IMR-90 (cell line): ENCODE data around the gene TMEM130. TPM values are rescaled to one million over a fixed set of nuclear protein-coding genes. Genes with fewer than 3 reads are reported as not detected.

Experiments
- ATAC-seq: fragments of 200-7000 bp; cut with Tn5 transposase; 2 replicates; pipeline ENCODE4 v1.9.1; 2020; ENCODE audit warnings: low read depth, mild to moderate bottlenecking, moderate library complexity
- BruUV-seq: library from RNA; stranded (reverse); fragments of 400-500 nt; replicated peaks from 2 replicates; lab custom pipeline; 2021; lab: Mats Ljungman, UMichigan
- CTCF ChIA-PET: fragments of 300-600 bp; formaldehyde crosslinking; extraction: SDS; loops from one replicate; lab custom pipeline; 2021; ENCODE audit warnings: antibody characterized with exemption; lab: Yijun Ruan, JAX
- POLR2A ChIA-PET: fragments of 300-600 bp; sonication (Branson Sonifier 250); formaldehyde crosslinking; loops from one replicate; lab custom pipeline; 2022; ENCODE audit warnings: antibody characterized with exemption; ENCODE audit not compliant: unreplicated experiment; lab: Charles Lee
- DNase-seq: peaks from one replicate; pipeline ENCODE4 v3.0.0; 2013
- H2AFZ ChIP-seq: replicated peaks from 2 replicates; pipeline ENCODE3; 2013; ENCODE audit warnings: low read length, mild to moderate bottlenecking; ENCODE audit not compliant: poor library complexity
- H2AK5ac ChIP-seq: 2 replicates; pipeline ENCODE4 v1.6.1; 2013; ENCODE audit warnings: low read depth, low read length, inconsistent platforms
- H2AK9ac ChIP-seq: replicated peaks from 2 replicates; pipeline ENCODE3; 2013; ENCODE audit warnings: mild to moderate bottlenecking, low read depth, low read length, moderate library complexity; ENCODE audit not compliant: poor library complexity
- H2BK120ac ChIP-seq: 2 replicates; pipeline ENCODE4 v1.6.1; 2013; ENCODE audit warnings: low read depth, low read length, inconsistent platforms
- H2BK15ac ChIP-seq: 3 replicates; pipeline ENCODE4 v1.6.1; 2013; ENCODE audit warnings: low read depth, low read length, inconsistent platforms
- H2BK20ac ChIP-seq: 2 replicates; pipeline ENCODE4 v1.6.1; 2013; ENCODE audit warnings: low read depth, mild to moderate bottlenecking, inconsistent platforms, low read length, moderate library complexity
- H2BK5ac ChIP-seq: 2 replicates; pipeline ENCODE4 v1.6.1; 2013; ENCODE audit warnings: mild to moderate bottlenecking, low read depth, low read length, inconsistent platforms; ENCODE audit not compliant: poor library complexity, severe bottlenecking
- H3K14ac ChIP-seq: replicated peaks from 2 replicates; pipeline ENCODE4 v1.6.1; 2013; ENCODE audit warnings: low read depth, low read length, inconsistent platforms
- H3K18ac ChIP-seq: 2 replicates; pipeline ENCODE4 v1.6.1; 2013; ENCODE audit warnings: low read depth, low read length, control low read depth
- H3K23ac ChIP-seq: 2 replicates; pipeline ENCODE4 v1.6.1; 2013; ENCODE audit warnings: low read depth, low read length, inconsistent platforms
- H3K27ac ChIP-seq: 2 replicates; pipeline ENCODE4 v1.5.1; 2013; ENCODE audit warnings: mild to moderate bottlenecking, control low read depth, low read length; ENCODE audit not compliant: insufficient read depth
- H3K27me3 ChIP-seq: 2 replicates; pipeline ENCODE4 v1.6.1; 2013; ENCODE audit warnings: low read length; ENCODE audit not compliant: control insufficient read depth, insufficient read depth
- H3K36me3 ChIP-seq: 2 replicates; pipeline ENCODE4 v1.6.1; 2013; ENCODE audit warnings: low read length, mixed read lengths; ENCODE audit not compliant: control insufficient read depth, insufficient read depth
- H3K4ac ChIP-seq: 2 replicates; pipeline ENCODE4 v1.6.1; 2013; ENCODE audit warnings: low read depth, low read length, inconsistent platforms
- H3K4me1 ChIP-seq: 2 replicates; pipeline ENCODE4 v1.6.1; 2013; ENCODE audit warnings: low read length, mixed read lengths; ENCODE audit not compliant: control insufficient read depth, insufficient read depth
- H3K4me2 ChIP-seq: 2 replicates; pipeline ENCODE4 v1.6.1; 2013; ENCODE audit warnings: low read depth, mild to moderate bottlenecking, control low read depth, low read length, moderate library complexity
- H3K4me3 ChIP-seq: 2 replicates; pipeline ENCODE4 v1.5.1; 2013; ENCODE audit warnings: low read depth, mild to moderate bottlenecking, control low read depth, low read length, moderate library complexity; ENCODE audit not compliant: insufficient read depth
- H3K56ac ChIP-seq: 2 replicates; pipeline ENCODE4 v1.6.1; 2013; ENCODE audit warnings: low read length, inconsistent platforms; ENCODE audit not compliant: insufficient read depth; ENCODE audit errors: extremely low read depth
- H3K79me1 ChIP-seq, 2 experiments: 2 replicates each; pipeline ENCODE4 v1.6.1; 2013; ENCODE audit warnings: low read length in 2 of 2, inconsistent platforms in 1 of 2, low read depth in 1 of 2
- H3K9ac ChIP-seq: 2 replicates; pipeline ENCODE4 v1.6.1; 2013; ENCODE audit warnings: low read depth, low read length, control low read depth
- H3K9me1 ChIP-seq: 2 replicates; pipeline ENCODE4 v1.6.1; 2013; ENCODE audit warnings: low read length, inconsistent platforms; ENCODE audit not compliant: insufficient read depth
- H3K9me3 ChIP-seq: 2 replicates; pipeline ENCODE4 v1.6.1; 2013; ENCODE audit warnings: low read length; ENCODE audit not compliant: control insufficient read depth, insufficient read depth
- H4K20me1 ChIP-seq: 2 replicates; pipeline ENCODE4 v1.6.1; 2013; ENCODE audit warnings: low read length, inconsistent platforms; ENCODE audit not compliant: insufficient read depth
- H4K5ac ChIP-seq: 2 replicates; pipeline ENCODE4 v1.6.1; 2013; ENCODE audit warnings: mild to moderate bottlenecking, low read depth, low read length, control low read depth
- H4K8ac ChIP-seq, 2 experiments: 2 replicates each; pipeline ENCODE4 v1.6.1; 2013; ENCODE audit warnings: low read depth in 2 of 2, low read length in 2 of 2, control low read depth in 1 of 2, inconsistent platforms in 1 of 2
- H4K91ac ChIP-seq: 2 replicates; pipeline ENCODE4 v1.6.1; 2013; ENCODE audit warnings: low read depth, low read length, inconsistent platforms; ENCODE audit not compliant: insufficient read depth
- BHLHE40 ChIP-seq: fragments of 150-350 bp; IDR thresholded peaks from 2 replicates; pipeline ENCODE4 v1.6.1; 2016; ENCODE audit warnings: mild to moderate bottlenecking, low read depth, low read length
- CEBPB ChIP-seq: IDR thresholded peaks from 2 replicates; pipeline ENCODE4 v1.6.1; 2012; ENCODE audit warnings: low read depth, low read length, improper control_type of control experiment
- CHD1 ChIP-seq: IDR thresholded peaks from 2 replicates; pipeline ENCODE4 v1.6.1; 2012; ENCODE audit warnings: low read depth, low read length, improper control_type of control experiment
- CTCF ChIP-seq: conservative IDR thresholded peaks from 2 replicates; pipeline ENCODE4 v1.5.1; 2012; ENCODE audit warnings: mild to moderate bottlenecking, low read depth, low read length, improper control_type of control experiment
- ELK1 ChIP-seq: fragments of 150-350 bp; IDR thresholded peaks from 2 replicates; pipeline ENCODE4 v1.6.1; 2016; ENCODE audit warnings: low read depth, mild to moderate bottlenecking, low read length, moderate library complexity, borderline replicate concordance
- FOS ChIP-seq: fragments of 150-350 bp; IDR thresholded peaks from 2 replicates; pipeline ENCODE4 v1.6.1; 2016; ENCODE audit warnings: low read depth, low read length
- MAFK ChIP-seq: IDR thresholded peaks from 2 replicates; pipeline ENCODE4 v1.6.1; 2012; ENCODE audit warnings: low read depth, low read length, improper control_type of control experiment
- MAZ ChIP-seq: IDR thresholded peaks from 2 replicates; pipeline ENCODE4 v1.6.1; 2012; ENCODE audit warnings: low read depth, mild to moderate bottlenecking, low read length, improper control_type of control experiment, moderate library complexity, borderline replicate concordance
- MXI1 ChIP-seq: IDR thresholded peaks from 2 replicates; pipeline ENCODE4 v1.6.1; 2012; ENCODE audit warnings: low read depth, mild to moderate bottlenecking, low read length, moderate library complexity, borderline replicate concordance
- NFE2L2 ChIP-seq: fragments of 150-350 bp; IDR thresholded peaks from 2 replicates; pipeline ENCODE4 v1.6.1; 2016; ENCODE audit warnings: low read depth, mild to moderate bottlenecking, low read length
- POLR2A ChIP-seq: IDR thresholded peaks from 2 replicates; pipeline ENCODE4 v1.6.1; 2012; ENCODE audit warnings: mild to moderate bottlenecking, low read depth, low read length
- RAD21 ChIP-seq: IDR thresholded peaks from 2 replicates; pipeline ENCODE4 v1.6.1; 2012; ENCODE audit warnings: low read length, improper control_type of control experiment
- RCOR1 ChIP-seq: IDR thresholded peaks from 2 replicates; pipeline ENCODE4 v1.6.1; 2012; ENCODE audit warnings: mild to moderate bottlenecking, low read length, improper control_type of control experiment; ENCODE audit not compliant: insufficient replicate concordance
- RFX5 ChIP-seq: IDR thresholded peaks from 2 replicates; pipeline ENCODE4 v1.8.0; 2012; ENCODE audit warnings: low read depth, mild to moderate bottlenecking, low read length, moderate library complexity
- SMC3 ChIP-seq: fragments of 150-350 bp; IDR thresholded peaks from 2 replicates; pipeline ENCODE4 v1.6.1; 2016; ENCODE audit warnings: low read depth, mild to moderate bottlenecking, antibody characterized with exemption, low read length, moderate library complexity
- USF2 ChIP-seq: fragments of 150-350 bp; IDR thresholded peaks from 2 replicates; pipeline ENCODE4 v1.6.1; 2017; ENCODE audit warnings: mild to moderate bottlenecking, antibody characterized with exemption, low read length, low read depth
- WGBS, 2 experiments: methylation state at CpG; one replicate each; pipeline versions ENCODE4 v1.1.5 to v1.1.7; 2013; ENCODE audit warnings: missing lambda C conversion rate in 2 of 2; ENCODE audit not compliant: insufficient read length in 1 of 2; ENCODE audit errors: extremely low coverage in 2 of 2; 5-methylcytosine and 5-hydroxymethylcytosine counted together
- dilution Hi-C: fragments of 300-500 bp; cut with HindIII; formaldehyde crosslinking; loops from one replicate; pipeline ENCODE4 v1.14.3; 2018; ENCODE audit warnings: low sequenced_read_pairs; ENCODE audit not compliant: unreplicated experiment
- in situ Hi-C: fragments of 300-500 bp; cut with MboI; formaldehyde crosslinking; loops from 3 replicates; pipeline ENCODE4 v1.14.3; 2019; ENCODE audit warnings: low sequenced_read_pairs, inconsistent platforms, mixed read lengths
- intact Hi-C: fragments of 100-400 bp; cut with micrococcal nuclease; formaldehyde crosslinking; loops from 2 replicates; pipeline ENCODE4 v1.10.0; 2022
- polyA plus RNA-seq, 3 experiments: library from polyadenylated mRNA; depleted of rRNA; stranded (reverse); fragments of >200 nt; gene quantifications; 2 replicates each; pipeline ENCODE4 v1.2.3, GENCODE V29; 2012; ENCODE audit warnings: low replicate concordance in 1 of 3
- total RNA-seq: library from RNA; depleted of rRNA; stranded (reverse); fragments of >200 nt; gene quantifications from 2 replicates; pipeline ENCODE4 v1.2.3, GENCODE V29; 2012

TMEM130 gene
- total and polyA plus RNA-seq, 2 of the 4 experiments (the other 2 are of a cell fraction), result 1.1 to 14.8 TPM

GRCh38 chr7:98852826-98853225 is 17.0 kb downstream of the TMEM130 start:
- POLR2A ChIA-PET, result no interaction called here
- peak; percentile 54 for DNase-seq
- H3K27me3 ChIP-seq, result no peaks in the 10 kb centered on the region
- H3K4me1 ChIP-seq, result peaks cover 15% of the 10 kb centered on the region
- no peaks in the 10 kb centered on the region for H3K79me1 ChIP-seq
- H3K36me3 ChIP-seq, result peaks cover 4% of the 10 kb centered on the region; the same call in 1 of the 2 replicates
- no peak overlapping the region for H3K4me3 ChIP-seq
- H3K23ac ChIP-seq, result peak overlapping the region; percentile 53; the same call in 1 of the 2 replicates
- ATAC-seq, result peak; percentile 50
- H2AK5ac ChIP-seq, result peak overlapping the region; percentile 83
- H3K9ac ChIP-seq, result 0 out of 2 replicates have a peak overlapping the region, but pooled peaks have one; percentile 34
- TF ChIP-seq CEBPB, result no peak
- TF ChIP-seq RAD21, result no peak
- no peak for TF ChIP-seq FOS
- no peak for TF ChIP-seq POLR2A
- TF ChIP-seq CTCF, result no peak
- TF ChIP-seq NFE2L2, result no peak
- TF ChIP-seq CHD1, result no peak
- TF ChIP-seq MAFK, result no peak
- no peak for TF ChIP-seq MXI1
- TF ChIP-seq MAZ, result no peak
- no peak for TF ChIP-seq SMC3
- no peak for TF ChIP-seq BHLHE40
- no peak for TF ChIP-seq RCOR1
- TF ChIP-seq RFX5, result no peak
- TF ChIP-seq USF2, result no peak
- TF ChIP-seq ELK1, result no peak
- H2BK5ac ChIP-seq, result peak overlapping the region; percentile 71
- H3K9me3 ChIP-seq, result peaks cover 16% of the 10 kb centered on the region
- peak overlapping the region; percentile 85 for H3K18ac ChIP-seq
- peak overlapping the region; percentile 42; the same call in 1 of the 2 replicates for H3K14ac ChIP-seq
- H2BK15ac ChIP-seq, result peak overlapping the region; percentile 10; the same call in 1 of the 3 replicates
- peak overlapping the region; percentile 95; the same call in 1 of the 2 replicates for H3K27ac ChIP-seq
- H3K56ac ChIP-seq, result no peak overlapping the region
- peak overlapping the region; percentile 85 for H3K4ac ChIP-seq
- peak overlapping the region; percentile 67 for H2AK9ac ChIP-seq
- H2BK120ac ChIP-seq, result peak overlapping the region; percentile 91
- peaks cover 13% of the 10 kb centered on the region for H3K9me1 ChIP-seq
- BruUV-seq, result no TSS peak
- 100% methylated on average over 1 of the region's 4 CpGs; no CpG with 5 or more reads in 1 of the 2 experiments for WGBS, 2 experiments
- 0 out of 2 replicates have a peak overlapping the region, but pooled peaks have one; percentile 9 for H3K4me2 ChIP-seq
- in situ Hi-C loops, result no loop called here
- intact Hi-C loops, result no loop called here
- peak overlapping the region; percentile 75 for H2AFZ ChIP-seq
- CTCF ChIA-PET, result interaction anchor here (0.7 to 1.1 kb wide), 2 partner anchors 11 to 21 kb away, joined by 3 read pairs; no protein-coding TSS in a partner anchor
- peak overlapping the region; percentile 80 for H2BK20ac ChIP-seq
- H4K8ac ChIP-seq, result peak overlapping the region in 1 of 2 experiments; percentile 75; a peak in 3 of 4 replicates
- peak overlapping the region; percentile 60 for H4K91ac ChIP-seq
- H4K20me1 ChIP-seq, result no peaks in the 10 kb centered on the region
- peak overlapping the region; percentile 69 for H4K5ac ChIP-seq
- dilution Hi-C loops, result no loop called here
